Hepatocyte (in vitro differentiated cells): Measurements from ENCODE around the gene JAML. TPM values are rescaled to one million over a fixed set of nuclear protein-coding genes. Genes with fewer than 3 reads are reported as not detected.

Experiments
- DNase-seq: peaks from one replicate; pipeline ENCODE4 v3.0.0-alpha.2; 2016; ENCODE audit warnings: low spot score
- H2AFZ ChIP-seq: fragments of 200-600 bp; sonication (generic); 2 replicates; pipeline ENCODE4 v1.6.0; 2016; ENCODE audit warnings: antibody characterized with exemption, mild to moderate bottlenecking
- H3K27ac ChIP-seq: fragments of 200-600 bp; sonication (generic); 2 replicates; pipeline ENCODE4 v1.5.1; 2016; ENCODE audit warnings: mild to moderate bottlenecking
- H3K27me3 ChIP-seq: fragments of 200-600 bp; sonication (generic); 2 replicates; pipeline ENCODE4 v1.6.1; 2016
- H3K36me3 ChIP-seq: fragments of 200-600 bp; sonication (generic); replicated peaks from 2 replicates; pipeline ENCODE4 v1.5.1; 2016; ENCODE audit warnings: low read depth; ENCODE audit not compliant: insufficient read depth
- H3K4me1 ChIP-seq: fragments of 200-600 bp; sonication (generic); 2 replicates; pipeline ENCODE4 v1.5.1; 2016; ENCODE audit warnings: mild to moderate bottlenecking, moderate library complexity; ENCODE audit not compliant: insufficient read depth
- H3K4me2 ChIP-seq: fragments of 200-600 bp; sonication (generic); 2 replicates; pipeline ENCODE4 v1.6.0; 2016
- H3K4me3 ChIP-seq: fragments of 200-600 bp; sonication (generic); 2 replicates; pipeline ENCODE4 v1.5.1; 2016; ENCODE audit warnings: mild to moderate bottlenecking
- H3K79me2 ChIP-seq: fragments of 200-600 bp; sonication (generic); 2 replicates; pipeline ENCODE4 v1.6.0; 2017; ENCODE audit warnings: mild to moderate bottlenecking
- H3K9me2 ChIP-seq: fragments of 200-600 bp; sonication (generic); replicated peaks from 2 replicates; pipeline ENCODE4 v1.6.0; 2017; ENCODE audit warnings: mild to moderate bottlenecking; ENCODE audit not compliant: insufficient read depth
- H3K9me3 ChIP-seq: fragments of 200-600 bp; sonication (generic); 2 replicates; pipeline ENCODE4 v1.5.1; 2016; ENCODE audit warnings: low read depth, mild to moderate bottlenecking
- H4K20me1 ChIP-seq: fragments of 200-600 bp; sonication (generic); 2 replicates; pipeline ENCODE4 v1.6.0; 2016; ENCODE audit warnings: mild to moderate bottlenecking; ENCODE audit not compliant: insufficient read depth, poor library complexity, severe bottlenecking
- CTCF ChIP-seq: fragments of 200-600 bp; sonication (generic); IDR thresholded peaks from 2 replicates; pipeline ENCODE4 v1.5.1; 2016; ENCODE audit warnings: antibody characterized with exemption, mild to moderate bottlenecking; ENCODE audit not compliant: poor library complexity
- EZH2 ChIP-seq: fragments of 200-600 bp; sonication (generic); IDR thresholded peaks from 2 replicates; pipeline ENCODE4 v1.6.1; 2016; ENCODE audit warnings: antibody characterized with exemption, mild to moderate bottlenecking, borderline replicate concordance
- EZH2phosphoT487 ChIP-seq: fragments of 200-600 bp; sonication (generic); IDR thresholded peaks from one replicate; pipeline ENCODE4 v1.6.1; 2018; ENCODE audit warnings: antibody characterized with exemption, mild to moderate bottlenecking, low read depth, moderate library complexity; ENCODE audit not compliant: unreplicated experiment, severe bottlenecking
- WGBS: methylation state at CpG from one replicate; pipeline ENCODE4 v1.1.6; 2016; ENCODE audit warnings: low lambda C conversion rate; ENCODE audit errors: missing lambda C conversion rate; 5-methylcytosine and 5-hydroxymethylcytosine counted together
- polyA plus RNA-seq: library from polyadenylated mRNA; unstranded; fragments of >200 nt; fragmentation: Nextera tagmentation; extraction: Ambion mirVana; gene quantifications from 2 replicates; pipeline ENCODE4 v1.2.1, GENCODE V29; 2016
- total RNA-seq: library from RNA; depleted of rRNA; stranded (reverse); fragments of >200 nt; gene quantifications from 2 replicates; pipeline ENCODE4 v1.2.3, GENCODE V29; 2014

Gene JAML
- total and polyA plus RNA-seq, 2 experiments from 2014 or later: 5.3 to 5.9 TPM

DNA sequence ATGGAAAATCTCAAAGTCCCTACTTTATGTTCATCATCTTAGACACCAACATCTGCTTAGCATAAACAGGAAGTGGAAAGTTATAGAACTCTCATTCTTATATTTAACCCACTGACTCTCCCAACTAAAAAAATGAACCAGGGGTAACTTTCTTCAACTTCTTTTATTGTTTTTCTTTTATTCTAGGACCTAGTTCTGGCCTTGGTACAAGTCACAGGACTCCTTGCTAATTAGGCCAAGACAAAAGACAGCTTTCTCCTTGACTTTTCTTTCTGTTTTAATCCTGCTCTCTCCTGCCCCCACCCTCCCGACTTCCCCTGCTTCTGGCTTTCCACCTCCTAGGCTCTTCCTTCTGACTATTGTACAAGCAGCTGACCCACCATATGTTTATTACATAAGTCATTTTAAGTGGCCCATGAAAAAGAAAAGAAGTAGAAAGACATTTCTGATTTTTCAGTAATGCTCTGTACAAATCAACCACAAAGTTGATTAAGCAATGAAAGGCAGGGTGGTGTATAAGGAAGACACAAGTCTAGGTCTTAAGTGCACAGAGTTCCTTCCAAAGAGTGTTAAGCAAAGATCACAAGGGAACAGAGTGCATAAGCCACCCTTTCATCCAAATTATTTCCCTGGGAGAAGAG is 18.3 kb downstream of the JAML start:
- H2AFZ ChIP-seq: no peak overlapping the region
- no peak for TF ChIP-seq EZH2phosphoT487
- TF ChIP-seq EZH2: no peak
- no peak for TF ChIP-seq CTCF
- peak overlapping the region; percentile 63 for H3K27ac ChIP-seq
- H3K4me3 ChIP-seq: no peak overlapping the region
- H3K79me2 ChIP-seq: no peaks in the 10 kb centered on the region
- DNase-seq: no peak
- H3K36me3 ChIP-seq: no peaks in the 10 kb centered on the region
- 44% methylated on average over 1 of the region's 1 CpG for WGBS
- H4K20me1 ChIP-seq: no peaks in the 10 kb centered on the region
- H3K4me1 ChIP-seq: peaks cover 29% of the 10 kb centered on the region
- H3K4me2 ChIP-seq: no peak overlapping the region
- no peaks in the 10 kb centered on the region for H3K9me2 ChIP-seq
- no peaks in the 10 kb centered on the region for H3K27me3 ChIP-seq
- no peaks in the 10 kb centered on the region for H3K9me3 ChIP-seq

DNA sequence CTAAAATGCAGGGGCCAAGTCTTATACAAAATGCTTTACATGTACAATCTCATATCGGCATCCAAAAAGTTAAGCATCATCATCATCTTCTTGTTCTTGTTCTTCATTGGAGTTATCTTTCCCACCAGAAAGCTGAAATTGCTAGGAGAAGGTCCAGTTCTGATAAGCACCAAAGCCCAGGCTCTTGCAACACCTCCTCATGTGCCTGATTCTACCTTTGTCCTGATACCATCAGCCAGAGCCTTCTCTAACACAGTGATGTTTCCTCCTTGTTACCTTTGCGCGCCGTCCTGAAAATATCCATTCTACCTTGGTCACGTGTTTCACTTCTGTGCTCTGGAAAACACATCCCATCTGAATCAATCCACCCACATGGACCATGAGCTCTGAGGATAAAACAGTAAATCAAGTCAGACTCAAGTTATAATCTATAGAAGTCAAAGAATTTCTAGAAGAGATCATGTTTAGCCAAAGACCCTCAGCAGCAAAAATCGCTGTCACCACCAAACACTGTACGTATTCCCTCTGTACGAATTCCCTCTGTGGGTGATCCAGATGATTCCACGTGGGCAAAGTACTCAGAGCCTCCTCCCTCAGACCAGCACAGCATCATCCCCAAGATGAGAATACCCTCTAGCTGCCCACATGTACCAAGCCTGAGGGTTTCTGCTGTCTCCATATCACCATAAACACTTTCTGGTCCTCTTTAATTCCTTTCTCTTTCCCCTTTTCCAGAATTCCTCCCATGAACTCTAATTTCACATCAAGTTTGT is 19.0 kb downstream of the JAML start:
- Histone ChIP-seq H3K9me3 (no peaks in the 10 kb centered on the region), H3K9me2 (no peaks in the 10 kb centered on the region), H3K27ac (peak overlapping the region; percentile 98), H3K27me3 (no peaks in the 10 kb centered on the region), H3K4me2 (no peak overlapping the region), H3K36me3 (no peaks in the 10 kb centered on the region), H4K20me1 (no peaks in the 10 kb centered on the region), H3K79me2 (no peaks in the 10 kb centered on the region), H2AFZ (no peak overlapping the region), H3K4me3 (no peak overlapping the region), H3K4me1 (peaks cover 22% of the 10 kb centered on the region)
- 94% methylated on average over 9 of the region's 9 CpGs for WGBS
- no peak for DNase-seq
- no peak for TF ChIP-seq EZH2phosphoT487
- no peak for TF ChIP-seq CTCF

DNA sequence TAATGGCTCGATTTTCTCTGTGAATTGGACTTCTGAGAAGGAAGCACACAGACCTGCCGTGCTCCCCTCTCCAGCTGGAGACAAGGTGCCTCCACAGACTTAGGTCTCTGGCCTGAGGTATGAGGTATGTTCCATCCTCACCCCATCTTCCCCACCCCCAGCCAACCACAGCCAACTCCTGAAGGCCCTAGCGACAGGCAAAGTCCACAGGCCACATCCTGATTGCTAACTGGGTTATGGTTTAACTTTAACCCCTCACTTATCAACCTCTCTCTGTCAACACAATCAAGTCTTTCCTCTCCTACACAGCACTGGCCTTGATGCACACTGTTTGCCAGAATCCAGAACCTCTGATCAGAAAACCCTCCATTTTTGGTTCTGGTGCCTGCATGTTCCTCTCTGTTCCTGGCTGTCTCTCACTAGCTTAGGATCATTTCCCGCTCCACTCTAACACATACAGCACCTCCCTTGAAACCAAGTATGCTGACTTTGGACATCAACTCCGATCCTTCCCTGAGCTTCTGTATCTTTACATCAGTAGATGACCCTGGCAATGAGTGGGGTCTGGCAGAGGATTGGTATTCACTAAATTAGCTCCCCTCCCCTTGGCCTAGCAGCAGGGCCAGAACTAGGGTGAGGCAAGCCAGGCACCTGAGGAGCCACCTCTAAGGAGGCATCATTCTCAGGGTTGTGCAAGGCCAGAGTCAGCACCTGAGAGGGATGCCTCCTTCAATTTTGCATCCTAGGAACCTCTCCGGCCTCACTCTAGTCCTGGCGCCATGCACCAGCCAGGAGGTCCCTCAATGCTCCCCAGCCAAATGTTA is 22.0 kb downstream of the JAML start:
- Histone ChIP-seq H3K79me2 (no peaks in the 10 kb centered on the region), H3K9me2 (no peaks in the 10 kb centered on the region), H3K9me3 (no peaks in the 10 kb centered on the region), H2AFZ (no peak overlapping the region), H3K27me3 (no peaks in the 10 kb centered on the region), H4K20me1 (no peaks in the 10 kb centered on the region), H3K4me1 (peaks cover 28% of the 10 kb centered on the region), H3K4me2 (peak overlapping the region; percentile 44), H3K4me3 (no peak overlapping the region), H3K27ac (peak overlapping the region; percentile 98), H3K36me3 (no peaks in the 10 kb centered on the region)
- 67% methylated on average over 7 of the region's 7 CpGs for WGBS
- TF ChIP-seq CTCF (no peak), EZH2phosphoT487 (no peak), EZH2 (no peak)
- peak; percentile 76 for DNase-seq
